ENCODE data around the gene TTC31.

TTC31 gene

GRCh38 chr2:74491648-74492544 is 9.0 kb downstream of the TTC31 start:
- no peak overlapping the region for H3K27ac ChIP-seq (ENCODE audit: low read depth, low read length)
- H3K27me3 ChIP-seq (ENCODE audit: low read length): no peaks in the 10 kb centered on the region
- H3F3A ChIP-seq (ENCODE audit: insufficient read depth): no peaks in the 10 kb centered on the region
- H3K4me3 ChIP-seq (ENCODE audit: insufficient read depth, low read length, poor library complexity, severe bottlenecking): no peak overlapping the region
- no peak overlapping the region for H3K9ac ChIP-seq (ENCODE audit: low read length)
- H3K9me3 ChIP-seq (ENCODE audit: insufficient read depth, low read length): no peaks in the 10 kb centered on the region
- no peaks in the 10 kb centered on the region for H4K20me1 ChIP-seq (ENCODE audit: low read depth, low read length)
- no peaks in the 10 kb centered on the region for H3K9me2 ChIP-seq (replicated peaks; ENCODE audit: insufficient read depth, low read length)
- H2AFZ ChIP-seq (ENCODE audit: low read depth, low read length, severe bottlenecking): no peak overlapping the region
- no peaks in the 10 kb centered on the region for H3K79me2 ChIP-seq (ENCODE audit: insufficient read depth, low read length)
- no peaks in the 10 kb centered on the region for H3K36me3 ChIP-seq (ENCODE audit: low read length)
- H3K4me2 ChIP-seq (ENCODE audit: low read depth, low read length, poor library complexity, severe bottlenecking): no peak overlapping the region
- TF ChIP-seq EZH2phosphoT487 (conservative IDR thresholded peaks at IDR 0.05; ENCODE audit: low read length) (no peak), CTCF (IDR thresholded peaks at IDR 0.05; ENCODE audit: insufficient read depth, low read length, poor library complexity, severe bottlenecking) (no peak)

- H3K9ac ChIP-seq (ENCODE audit: low read length): no peak overlapping the region
- no peaks in the 10 kb centered on the region for H3K27me3 ChIP-seq (ENCODE audit: low read length)
- H3F3A ChIP-seq (ENCODE audit: insufficient read depth): no peaks in the 10 kb centered on the region
- no peak overlapping the region for H2AFZ ChIP-seq (ENCODE audit: low read depth, low read length, severe bottlenecking)
- no peaks in the 10 kb centered on the region for H3K79me2 ChIP-seq (ENCODE audit: insufficient read depth, low read length)
- no peaks in the 10 kb centered on the region for H4K20me1 ChIP-seq (ENCODE audit: low read depth, low read length)
- H3K27ac ChIP-seq (ENCODE audit: low read depth, low read length): no peak overlapping the region
- H3K4me2 ChIP-seq (ENCODE audit: low read depth, low read length, poor library complexity, severe bottlenecking): no peak overlapping the region
- H3K9me3 ChIP-seq (ENCODE audit: insufficient read depth, low read length): no peaks in the 10 kb centered on the region
- TF ChIP-seq EZH2phosphoT487 (conservative IDR thresholded peaks at IDR 0.05; ENCODE audit: low read length) (no peak), CTCF (IDR thresholded peaks at IDR 0.05; ENCODE audit: insufficient read depth, low read length, poor library complexity, severe bottlenecking) (no peak)
- no peaks in the 10 kb centered on the region for H3K9me2 ChIP-seq (replicated peaks; ENCODE audit: insufficient read depth, low read length)
- no peaks in the 10 kb centered on the region for H3K36me3 ChIP-seq (ENCODE audit: low read length)
- no peak overlapping the region for H3K4me3 ChIP-seq (ENCODE audit: insufficient read depth, low read length, poor library complexity, severe bottlenecking)
These were observed 10.7 kb downstream of the TTC31 start for GRCh38 chr2:74493546-74493945.

GRCh38 chr2:74495440-74495839 is 12.6 kb downstream of the TTC31 start:
- H4K20me1 ChIP-seq (ENCODE audit: low read depth, low read length): no peaks in the 10 kb centered on the region
- no peak overlapping the region for H3K4me2 ChIP-seq (ENCODE audit: low read depth, low read length, poor library complexity, severe bottlenecking)
- H3K27me3 ChIP-seq (ENCODE audit: low read length): no peaks in the 10 kb centered on the region
- no peak for TF ChIP-seq CTCF (IDR thresholded peaks at IDR 0.05; ENCODE audit: insufficient read depth, low read length, poor library complexity, severe bottlenecking)
- TF ChIP-seq EZH2phosphoT487 (conservative IDR thresholded peaks at IDR 0.05; ENCODE audit: low read length): no peak
- H3K4me3 ChIP-seq (ENCODE audit: insufficient read depth, low read length, poor library complexity, severe bottlenecking): no peak overlapping the region
- H3F3A ChIP-seq (ENCODE audit: insufficient read depth): no peaks in the 10 kb centered on the region
- H3K27ac ChIP-seq (ENCODE audit: low read depth, low read length): no peak overlapping the region
- H3K9ac ChIP-seq (ENCODE audit: low read length): no peak overlapping the region
- no peak overlapping the region for H2AFZ ChIP-seq (ENCODE audit: low read depth, low read length, severe bottlenecking)
- no peaks in the 10 kb centered on the region for H3K9me2 ChIP-seq (replicated peaks; ENCODE audit: insufficient read depth, low read length)
- no peaks in the 10 kb centered on the region for H3K9me3 ChIP-seq (ENCODE audit: insufficient read depth, low read length)
- H3K36me3 ChIP-seq (ENCODE audit: low read length): no peaks in the 10 kb centered on the region
- H3K79me2 ChIP-seq (ENCODE audit: insufficient read depth, low read length): no peaks in the 10 kb centered on the region

Measured in SU-DHL-6 (cell line).